OCI-M2 (cell line): Measurements from ENCODE around the gene FALEC.
"Not testable (repeated sequence)": the region's sequence is repeated elsewhere in the genome, so short reads cannot be mapped to it uniquely, and the experiment has no call there.

Source experiments
- DNase-seq: peaks from one replicate; lab custom pipeline; 2025; ENCODE audit not compliant: unreplicated experiment; lab: John Stamatoyannopoulos, UW

The FALEC gene

DNA sequence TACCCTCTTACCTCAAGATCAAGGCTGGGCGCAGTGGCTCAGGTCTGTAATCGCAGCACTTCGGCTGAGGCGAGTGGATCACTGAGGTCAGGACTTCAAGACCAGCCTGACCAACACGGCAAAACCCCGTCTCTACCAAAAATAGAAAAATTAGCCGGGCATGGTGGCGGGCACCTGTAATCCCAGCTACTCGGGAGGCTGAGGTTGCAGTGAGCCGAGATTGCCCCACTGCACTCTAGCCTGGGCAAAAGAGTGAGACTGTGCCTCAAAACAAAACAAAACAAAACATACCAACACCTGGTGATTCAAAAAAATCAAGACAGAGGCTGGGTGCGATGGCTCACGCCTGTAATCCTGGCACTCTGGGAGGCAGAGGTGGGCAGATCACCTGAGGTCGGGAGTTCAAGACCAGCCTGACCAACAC is 58.1 kb downstream of the FALEC start:
- not testable (repeated sequence) for DNase-seq

DNA sequence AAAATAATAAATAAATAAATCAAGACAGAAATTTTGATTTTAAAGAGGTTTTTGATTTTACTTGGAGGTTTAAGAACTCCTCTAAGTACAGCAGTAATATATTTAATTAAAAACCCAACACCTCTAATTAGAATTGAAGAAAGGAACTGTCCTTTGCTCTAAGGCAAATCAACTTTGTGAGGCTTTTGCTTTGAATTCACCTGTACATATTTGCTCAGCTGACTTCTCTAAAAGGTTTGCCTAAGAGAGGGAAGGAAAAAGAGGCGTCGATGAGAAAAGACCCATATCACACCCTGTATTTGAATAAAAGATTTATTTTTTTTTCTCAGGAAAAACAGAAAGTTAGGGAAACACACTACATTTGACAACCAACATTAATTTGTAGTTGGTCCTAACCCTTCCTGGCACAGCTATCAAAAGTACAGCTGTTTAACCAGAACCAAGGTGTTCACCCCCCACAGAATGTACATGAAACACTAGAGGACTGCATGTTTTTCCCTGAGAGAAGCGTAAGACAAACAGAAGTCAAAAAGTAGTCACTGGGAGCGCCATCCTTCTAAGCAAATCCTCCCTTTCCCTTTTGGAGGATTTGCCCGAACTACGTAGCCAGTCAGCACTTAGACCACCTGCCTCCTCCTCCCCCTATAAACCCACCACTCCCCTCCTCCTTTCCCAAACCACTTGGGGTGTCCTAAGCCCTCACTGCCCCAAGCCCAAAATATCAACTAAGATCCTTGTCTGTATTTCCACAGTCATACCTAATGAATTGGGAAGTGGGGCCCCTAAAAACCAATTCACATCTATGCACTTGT is 58.9 kb downstream of the FALEC start:
- no peak for DNase-seq

GRCh38 chr1:150575072-150575489 is 59.5 kb downstream of the FALEC start:
- no peak for DNase-seq

DNA sequence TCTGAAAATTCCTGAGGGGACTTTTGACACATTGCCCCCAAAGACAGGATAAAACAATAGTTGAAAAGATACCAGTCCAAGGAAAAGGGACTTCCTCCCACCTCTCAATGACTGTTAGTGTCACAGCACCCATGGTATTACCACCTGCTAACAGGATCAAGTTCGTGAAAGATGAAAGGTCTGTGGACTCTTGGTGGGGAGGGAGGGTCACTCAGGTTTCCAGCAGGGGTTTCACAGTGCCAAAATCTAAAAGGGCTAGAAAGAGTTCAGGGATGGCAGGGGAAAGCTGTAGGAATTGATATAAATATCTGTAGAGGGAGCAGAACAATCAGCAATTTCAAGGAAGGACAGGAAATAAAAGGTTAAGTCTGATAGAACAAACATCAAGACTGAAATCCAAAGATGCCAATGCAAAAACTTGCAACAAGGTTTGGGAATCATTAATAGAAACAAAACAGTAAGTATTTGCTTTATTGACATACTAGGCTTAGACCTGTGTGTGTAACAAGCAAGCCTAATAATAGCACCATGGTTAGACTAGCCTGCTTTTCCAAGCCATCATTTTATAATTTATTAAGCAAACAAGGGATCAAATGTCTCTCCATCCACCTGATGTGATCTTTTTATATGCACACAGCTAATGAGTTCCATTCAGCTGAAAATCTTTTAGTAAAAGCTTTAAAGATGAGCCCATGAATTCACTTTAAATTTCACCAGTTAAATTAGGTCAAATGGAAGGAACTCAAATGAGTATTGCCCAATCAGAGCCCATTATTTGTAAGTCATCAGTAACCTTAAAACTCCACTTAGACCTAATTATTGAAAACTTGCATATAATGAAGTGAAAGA is 60.2 kb downstream of the FALEC start:
- no peak for DNase-seq

- DNase-seq = no peak
Measured at GRCh38 chr1:150576367-150576711, 60.8 kb downstream of the FALEC start.

DNA sequence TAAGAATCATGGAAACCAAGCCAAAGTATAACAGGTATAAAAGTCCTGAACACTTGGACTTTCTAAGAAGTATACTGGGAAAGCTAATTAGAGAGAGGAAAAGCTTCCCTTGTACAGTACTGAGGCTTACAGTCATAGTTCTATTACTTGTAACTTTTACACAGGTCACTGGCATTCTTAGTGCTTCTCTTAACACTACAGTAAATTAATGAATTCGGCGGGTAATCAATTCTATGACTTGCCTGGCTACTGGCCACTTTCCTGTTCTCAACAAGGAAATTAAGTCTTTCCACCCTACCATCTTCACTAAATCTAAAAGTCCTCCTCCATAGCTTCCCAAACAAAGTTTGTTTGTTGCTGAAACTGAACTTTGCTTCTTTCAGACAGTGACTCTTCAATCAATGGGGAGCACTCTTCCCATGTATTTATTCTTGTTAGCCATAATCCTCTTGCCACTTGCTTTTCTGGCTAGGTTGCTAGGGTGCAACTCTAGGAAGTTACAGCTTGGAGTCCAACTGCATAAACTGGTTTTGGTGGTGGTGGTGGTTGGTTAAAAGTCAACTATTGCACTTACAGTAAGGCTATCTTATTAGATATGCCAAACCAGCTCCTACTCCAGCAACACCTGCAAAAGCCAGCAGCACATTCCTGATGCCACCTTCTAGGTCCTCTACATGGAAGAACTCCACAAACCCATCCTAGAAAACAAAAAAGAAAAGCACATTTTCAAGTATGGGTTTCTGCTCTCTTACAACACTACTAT is 61.4 kb downstream of the FALEC start:
- DNase-seq = no peak

DNA sequence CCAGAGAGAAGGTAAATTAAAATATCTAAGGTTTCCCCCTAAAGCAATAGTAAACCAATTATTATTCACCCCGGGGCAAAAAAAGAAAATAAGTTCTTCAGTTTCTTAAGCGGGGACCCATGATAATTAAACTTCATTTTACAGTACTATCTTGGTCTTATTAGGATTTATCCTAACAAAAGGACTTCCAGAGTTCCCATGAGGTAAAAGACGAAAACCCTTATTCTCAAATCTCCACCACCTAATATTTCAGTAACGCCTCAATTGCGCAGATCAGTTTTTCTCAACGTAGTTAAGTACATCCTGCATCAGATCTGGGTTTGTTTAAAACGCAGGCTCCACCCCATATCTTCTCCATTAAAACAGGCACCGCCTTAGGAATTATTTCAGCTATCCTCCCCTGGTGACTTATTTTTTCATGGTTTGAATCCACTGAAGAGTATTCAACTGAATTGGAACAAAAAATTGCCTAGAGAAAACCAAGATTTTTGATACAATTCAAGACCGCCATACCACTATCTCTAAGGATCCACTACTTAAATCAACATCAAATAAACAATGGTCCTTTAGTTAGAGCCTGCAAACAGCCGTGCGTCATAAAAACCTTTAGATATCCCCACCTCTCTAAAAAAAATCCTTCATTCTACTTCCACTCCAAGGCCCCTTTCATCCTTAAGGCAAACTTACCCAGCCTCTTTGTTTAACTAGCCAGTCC is 62.2 kb downstream of the FALEC start:
- DNase-seq = no peak

- no peak for DNase-seq
Measured at GRCh38 chr1:150578272-150579109, 62.9 kb downstream of the FALEC start.

GRCh38 chr1:150579110-150579944 is 63.8 kb downstream of the FALEC start, which contains the start of gene MCL1:
TSS of gene MCL1 (minus strand) at chr1:150579610. CDS start at chr1:150579530, 80 bp downstream.
- peak; percentile 42 for DNase-seq

GRCh38 chr1:150579945-150580642 is 64.5 kb downstream of the FALEC start:
- DNase-seq = no peak

GRCh38 chr1:150580966-150581365 is 65.4 kb downstream of the FALEC start:
- DNase-seq = not testable (repeated sequence)

DNA sequence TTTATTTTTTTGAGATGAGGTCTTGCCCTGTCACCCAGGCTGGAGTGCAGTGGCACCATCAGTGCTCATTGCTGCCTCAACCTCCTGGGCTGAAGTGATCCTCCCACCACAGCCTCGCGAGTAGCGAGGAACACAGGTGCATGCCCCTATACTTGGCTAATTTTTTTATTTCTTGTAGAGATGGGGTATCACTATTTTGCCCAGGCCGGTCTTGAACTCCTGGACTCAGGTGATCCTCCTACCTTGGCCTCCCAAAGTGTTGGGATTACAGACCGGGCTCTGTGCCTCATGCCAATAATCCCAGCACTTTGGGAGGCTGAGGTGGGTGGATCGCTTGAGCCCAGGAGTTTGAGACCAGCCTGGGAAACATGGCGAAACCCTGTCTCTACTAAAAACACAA is 65.9 kb downstream of the FALEC start:
- not testable (repeated sequence) for DNase-seq

DNA sequence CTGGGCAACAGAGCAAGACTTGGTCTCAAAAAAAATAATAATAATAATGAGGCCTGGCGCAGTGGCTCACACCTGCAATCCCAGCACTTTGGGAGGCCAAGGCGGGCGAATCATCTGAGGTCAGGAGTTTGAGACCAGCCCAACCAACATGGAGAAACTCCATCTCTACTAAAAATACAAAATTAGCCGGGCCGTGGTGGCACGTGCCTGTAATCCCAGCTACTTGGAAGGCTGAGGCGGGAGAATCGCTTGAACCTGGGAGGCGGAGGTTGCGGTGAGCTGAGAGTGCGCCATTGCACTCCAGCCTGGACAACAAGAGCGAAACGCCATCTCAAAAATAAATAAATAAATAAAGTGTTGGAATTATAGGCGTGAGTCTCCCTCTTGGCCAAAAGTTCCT is 66.4 kb downstream of the FALEC start:
- not testable (repeated sequence) for DNase-seq

DNA sequence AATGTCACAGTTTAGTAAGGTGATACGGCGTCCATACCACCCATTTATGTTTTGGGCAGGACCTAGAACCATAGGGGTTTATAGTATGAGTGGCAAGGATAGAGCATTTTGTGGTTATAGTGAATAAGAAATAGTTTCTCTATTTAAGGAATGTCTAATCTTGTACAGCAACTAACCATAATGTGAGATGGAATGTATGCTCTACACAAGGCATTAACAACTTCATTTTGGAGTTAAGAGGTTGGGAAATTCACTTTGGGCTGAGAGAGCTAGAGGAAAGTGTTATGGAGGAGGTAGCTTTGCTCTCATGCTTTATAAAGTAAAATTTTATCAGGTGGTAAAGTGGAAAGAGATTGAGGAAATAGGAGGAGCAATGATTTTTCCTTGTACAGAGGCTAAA is 66.8 kb downstream of the FALEC start:
- no peak for DNase-seq
